Cardiac fibroblast (primary cell): Measurements from ENCODE around the gene CCDC73.
"Not testable (repeated sequence)": the region's sequence is repeated elsewhere in the genome, so short reads cannot be mapped to it uniquely, and the experiment has no call there.

Experiments used
- DNase-seq, 2 donors: peaks; one replicate each; pipeline versions ENCODE4 v3.0.0 to v3.0.0-alpha.2; 2010; ENCODE audit warnings: low read depth in 2 of 2
- H3K4me3 ChIP-seq, 2 donors: replicated peaks in 1 of 2; 1 replicate in 1 of 2; 2 replicates in 1 of 2; pipeline ENCODE4 v1.5.1; 2011; ENCODE audit warnings: low read depth in 2 of 2, low read length in 2 of 2, mild to moderate bottlenecking in 2 of 2, moderate library complexity in 1 of 2
- TF ChIP-seq, protein P1 (sequence below): IDR thresholded peaks from one replicate; pipeline ENCODE4 v1.5.1; 2011; ENCODE audit warnings: low read depth, mild to moderate bottlenecking, low read length, inconsistent platforms

CCDC73 gene

DNA sequence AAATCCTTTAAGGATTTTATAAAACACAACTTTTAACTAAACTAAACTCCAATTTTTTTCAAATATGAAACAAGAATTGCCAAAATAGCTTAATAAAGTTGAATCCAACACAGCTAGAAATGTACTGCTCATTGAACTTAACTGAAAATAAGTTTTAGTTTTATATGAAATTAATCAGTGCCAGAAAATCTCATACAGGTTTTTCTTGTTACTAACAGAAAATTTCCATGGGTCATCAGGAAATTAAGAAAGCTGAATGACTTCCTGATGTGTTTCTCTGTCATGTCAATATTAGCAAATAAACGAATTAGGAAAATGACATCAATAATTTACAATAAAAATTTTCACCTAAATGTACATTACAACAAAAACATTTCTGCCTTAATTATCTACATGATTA, 3.5 kb downstream of the CCDC73 start:
- DNase-seq = no peak
- TF ChIP-seq, protein P1, sequence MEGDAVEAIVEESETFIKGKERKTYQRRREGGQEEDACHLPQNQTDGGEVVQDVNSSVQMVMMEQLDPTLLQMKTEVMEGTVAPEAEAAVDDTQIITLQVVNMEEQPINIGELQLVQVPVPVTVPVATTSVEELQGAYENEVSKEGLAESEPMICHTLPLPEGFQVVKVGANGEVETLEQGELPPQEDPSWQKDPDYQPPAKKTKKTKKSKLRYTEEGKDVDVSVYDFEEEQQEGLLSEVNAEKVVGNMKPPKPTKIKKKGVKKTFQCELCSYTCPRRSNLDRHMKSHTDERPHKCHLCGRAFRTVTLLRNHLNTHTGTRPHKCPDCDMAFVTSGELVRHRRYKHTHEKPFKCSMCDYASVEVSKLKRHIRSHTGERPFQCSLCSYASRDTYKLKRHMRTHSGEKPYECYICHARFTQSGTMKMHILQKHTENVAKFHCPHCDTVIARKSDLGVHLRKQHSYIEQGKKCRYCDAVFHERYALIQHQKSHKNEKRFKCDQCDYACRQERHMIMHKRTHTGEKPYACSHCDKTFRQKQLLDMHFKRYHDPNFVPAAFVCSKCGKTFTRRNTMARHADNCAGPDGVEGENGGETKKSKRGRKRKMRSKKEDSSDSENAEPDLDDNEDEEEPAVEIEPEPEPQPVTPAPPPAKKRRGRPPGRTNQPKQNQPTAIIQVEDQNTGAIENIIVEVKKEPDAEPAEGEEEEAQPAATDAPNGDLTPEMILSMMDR = no peak
- H3K4me3 ChIP-seq = no peak overlapping the region

DNA sequence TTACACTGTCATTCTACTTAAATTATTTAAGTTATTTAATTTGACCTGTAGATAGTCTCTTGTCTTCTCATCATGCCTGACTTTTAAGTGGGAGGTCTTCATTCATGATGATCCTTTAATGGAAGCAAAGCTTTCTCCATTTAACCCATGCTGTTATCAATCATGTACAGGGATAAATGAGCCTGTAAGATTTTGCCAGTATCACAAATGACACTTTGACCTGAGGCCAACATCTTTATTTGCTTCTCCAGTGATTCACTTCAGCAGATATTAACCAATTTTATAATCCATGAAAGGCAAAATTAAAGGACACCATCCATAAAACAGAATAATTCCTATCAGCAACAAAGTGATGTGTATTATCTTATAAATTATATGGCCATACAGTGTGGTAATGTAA, 7.7 kb downstream of the CCDC73 start:
- DNase-seq = no peak
- no peak overlapping the region for H3K4me3 ChIP-seq
- TF ChIP-seq, protein P1 = no peak

DNA sequence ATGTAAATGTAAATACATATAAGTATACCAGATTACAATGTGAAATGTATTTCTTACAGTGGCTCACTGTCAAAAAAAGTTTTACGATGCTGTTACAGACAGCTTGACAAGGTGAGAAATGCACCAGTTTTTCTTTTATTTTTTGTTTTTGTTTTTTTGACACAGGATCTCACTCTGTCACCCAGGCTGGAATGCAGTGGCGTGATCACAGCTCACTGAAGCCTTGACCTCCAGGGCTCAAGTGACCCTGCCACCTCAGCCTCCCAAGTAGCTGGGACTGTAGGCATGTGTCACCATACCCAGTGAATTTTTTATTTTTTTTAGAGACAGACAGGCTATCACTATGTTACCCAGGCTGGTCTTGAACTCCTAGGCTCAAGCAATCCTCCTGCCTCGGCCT, 9.2 kb downstream of the CCDC73 start:
- TF ChIP-seq, protein P1 = no peak
- DNase-seq = no peak
- H3K4me3 ChIP-seq = no peak overlapping the region

- no peak for DNase-seq
Measured at GRCh38 chr11:32781721-32782120, 12.7 kb downstream of the CCDC73 start.

GRCh38 chr11:32780839-32781238, 13.6 kb downstream of the CCDC73 start:
- not testable (repeated sequence) for H3K4me3 ChIP-seq, DNase-seq

More at GRCh38 chr11:32781721-32782120, 12.7 kb downstream of the CCDC73 start:
- TF ChIP-seq, protein P1 = no peak
- no peak overlapping the region for H3K4me3 ChIP-seq

GRCh38 chr11:32779136-32779535, 15.3 kb downstream of the CCDC73 start:
- no peak overlapping the region for H3K4me3 ChIP-seq
- TF ChIP-seq, protein P1 = no peak
- no peak for DNase-seq

DNA sequence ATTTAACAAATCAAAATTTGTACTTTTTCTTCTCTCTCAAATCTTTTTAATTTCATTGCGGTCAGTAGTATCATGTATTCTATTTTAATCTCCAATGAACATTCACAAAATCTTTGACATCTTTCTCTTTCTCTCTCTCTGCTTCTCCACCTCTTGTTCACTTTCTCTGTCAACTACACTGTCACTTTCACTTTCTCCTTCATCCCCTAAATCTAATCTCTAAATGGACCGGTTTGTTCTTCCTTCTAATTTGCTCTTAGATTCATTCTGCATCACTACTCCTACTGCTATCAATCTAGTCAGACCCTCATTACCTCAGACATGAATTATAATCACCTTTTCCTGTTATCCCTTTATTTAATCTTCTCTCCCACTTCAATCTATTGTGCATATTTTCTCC, 18.6 kb downstream of the CCDC73 start:
- TF ChIP-seq, protein P1 = no peak
- DNase-seq = no peak
- no peak overlapping the region for H3K4me3 ChIP-seq
